Esophagus squamous epithelium (tissue), 4 donors: ENCODE data around the gene TMEM178B.
A peak's percentile ranks its signal among the peaks of the same experiment; 100 is the strongest.

ENCODE experiments used
- POLR2A ChIP-seq, 4 donors: fragments of 450-650 bp; IDR thresholded peaks; one replicate each; pipeline ENCODE4 v1.6.1; 2017; ENCODE audit warnings: antibody characterized with exemption in 4 of 4, mild to moderate bottlenecking in 4 of 4, moderate library complexity in 3 of 4
- TF ChIP-seq, protein P1 (sequence below), 6 experiments: fragments of 450-650 bp in 4 of 6; fragments of 200-600 bp in 2 of 6; sonication (generic) in 2 of 6; IDR thresholded peaks; one replicate each; pipeline ENCODE4 v1.5.1; 2016 to 2019; ENCODE audit warnings: antibody characterized with exemption in 6 of 6, mild to moderate bottlenecking in 4 of 6, moderate library complexity in 4 of 6

DNA sequence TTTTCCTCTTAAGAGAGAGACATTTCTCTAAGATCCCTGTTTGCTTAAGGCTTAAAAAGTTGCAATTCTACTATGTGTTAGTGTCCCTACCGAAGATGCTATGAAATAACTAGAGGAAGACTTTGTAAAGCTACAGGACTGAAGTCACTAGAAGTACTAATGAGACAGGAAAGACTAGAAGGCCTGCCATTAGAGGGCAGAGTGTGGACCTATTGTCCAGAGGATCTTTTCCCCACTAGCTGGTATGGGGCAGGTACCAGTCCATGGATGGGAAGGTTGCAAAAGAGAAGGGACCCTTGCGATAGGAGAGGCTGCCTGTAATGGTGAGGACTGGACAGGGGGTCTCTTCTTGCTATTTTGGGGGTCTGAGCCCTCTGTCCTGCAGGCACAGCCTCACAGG is 178.1 kb downstream of the TMEM178B start:
- TF ChIP-seq, protein P1, sequence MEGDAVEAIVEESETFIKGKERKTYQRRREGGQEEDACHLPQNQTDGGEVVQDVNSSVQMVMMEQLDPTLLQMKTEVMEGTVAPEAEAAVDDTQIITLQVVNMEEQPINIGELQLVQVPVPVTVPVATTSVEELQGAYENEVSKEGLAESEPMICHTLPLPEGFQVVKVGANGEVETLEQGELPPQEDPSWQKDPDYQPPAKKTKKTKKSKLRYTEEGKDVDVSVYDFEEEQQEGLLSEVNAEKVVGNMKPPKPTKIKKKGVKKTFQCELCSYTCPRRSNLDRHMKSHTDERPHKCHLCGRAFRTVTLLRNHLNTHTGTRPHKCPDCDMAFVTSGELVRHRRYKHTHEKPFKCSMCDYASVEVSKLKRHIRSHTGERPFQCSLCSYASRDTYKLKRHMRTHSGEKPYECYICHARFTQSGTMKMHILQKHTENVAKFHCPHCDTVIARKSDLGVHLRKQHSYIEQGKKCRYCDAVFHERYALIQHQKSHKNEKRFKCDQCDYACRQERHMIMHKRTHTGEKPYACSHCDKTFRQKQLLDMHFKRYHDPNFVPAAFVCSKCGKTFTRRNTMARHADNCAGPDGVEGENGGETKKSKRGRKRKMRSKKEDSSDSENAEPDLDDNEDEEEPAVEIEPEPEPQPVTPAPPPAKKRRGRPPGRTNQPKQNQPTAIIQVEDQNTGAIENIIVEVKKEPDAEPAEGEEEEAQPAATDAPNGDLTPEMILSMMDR (IDR thresholded peaks at IDR 0.05), result peak in 1 of 6 experiments; percentile 6
- no peak for TF ChIP-seq POLR2A (IDR thresholded peaks at IDR 0.05)
